Measurements from ENCODE around the gene KCNMA1. TPM values are rescaled to one million over a fixed set of nuclear protein-coding genes. Genes with fewer than 3 reads are reported as not detected.

Gene KCNMA1
- total and polyA plus RNA-seq, 9 of the 15 experiments (the other 6 are each of a cell fraction or from before 2014, with no cell fraction given), result 0.01 to 0.95 (median 0.15) TPM; not detected in 4

- no peaks in the 10 kb centered on the region for H3K9me1 ChIP-seq (ENCODE audit: control insufficient read depth, insufficient read depth, low read length)
- no peak overlapping the region for H3K4me2 ChIP-seq (ENCODE audit: insufficient read depth, low read length)
- H3K4me3 ChIP-seq, result no peak overlapping the region
- POLR2A ChIA-PET, result no interaction called here
- FAIRE-seq (no peak), ATAC-seq (no peak), DNase-seq (ENCODE audit: extremely low read depth in 1 of 4, low spot score in 3 of 4) (no peak)
- CTCF ChIA-PET (ENCODE audit: low intra/inter-chr PET ratio), result no interaction called here
- no TSS peak for BruUV-seq (replicated peaks)
- H4K20me1 ChIP-seq (replicated peaks; ENCODE audit: control insufficient read depth, insufficient read depth, low read length), result no peaks in the 10 kb centered on the region
- no peaks in the 10 kb centered on the region; a peak in 1 of 5 replicates for H3K4me1 ChIP-seq (replicated peaks in 1 of 2; ENCODE audit: control insufficient read depth in 2 of 2, insufficient read depth in 2 of 2, low read length in 2 of 2)
- 0% methylated on average over 1 of the region's 1 CpG for WGBS (ENCODE audit: insufficient coverage, low coverage, missing lambda C conversion rate)
- H3K9me3 ChIP-seq (replicated peaks; ENCODE audit: control insufficient read depth, insufficient read depth, low read depth, low read length), result no peaks in the 10 kb centered on the region
- no peak overlapping the region for H3K27ac ChIP-seq (ENCODE audit: extremely low read depth, low read depth, low read length)
- H3K79me2 ChIP-seq (ENCODE audit: control insufficient read depth, insufficient read depth, low read length), result no peaks in the 10 kb centered on the region
- intact Hi-C loops (cut with micrococcal nuclease) (no loop called here), in situ Hi-C loops (cut with MboI) (no loop called here)
- H3K9ac ChIP-seq (ENCODE audit: insufficient read depth in 1 of 2, low read depth in 2 of 2, low read length in 2 of 2), result no peak overlapping the region
- no peaks in the 10 kb centered on the region for H3K36me3 ChIP-seq (ENCODE audit: control insufficient read depth, insufficient read depth, low read length)
- no peak for TF ChIP-seq NR1H2 (CRISPR knock-in tag; IDR thresholded peaks at IDR 0.05)
- no peaks in the 10 kb centered on the region for H3K27me3 ChIP-seq (ENCODE audit: control insufficient read depth in 2 of 2, insufficient read depth in 2 of 2, low read length in 2 of 2)
- H2AFZ ChIP-seq (ENCODE audit: low read depth, low read length), result no peak overlapping the region
These were observed 287.5 kb downstream of the KCNMA1 start for GRCh38 chr10:77350134-77350533.

GRCh38 chr10:77349226-77349625, 288.4 kb downstream of the KCNMA1 start:
- TF ChIP-seq CBFA2T3 (IDR thresholded peaks at IDR 0.05) (peak; percentile 23; the same call in 1 of the 2 replicates), IRF2 (CRISPR knock-in tag; IDR thresholded peaks at IDR 0.05) (no peak), POLR2AphosphoS5 (IDR thresholded peaks at IDR 0.05; ENCODE audit: control insufficient read depth, insufficient read depth, low read depth, low read length) (no peak), NUFIP1 (IDR thresholded peaks at IDR 0.05; ENCODE audit: partially characterized antibody) (no peak), TEAD2 (tag; IDR thresholded peaks at IDR 0.05) (no peak), ZNF695 (CRISPR knock-in tag; IDR thresholded peaks at IDR 0.05) (no peak)
- intact Hi-C loops (cut with micrococcal nuclease), result no loop called here
- Histone ChIP-seq H3K79me2 (ENCODE audit: control insufficient read depth, insufficient read depth, low read length) (no peaks in the 10 kb centered on the region), H3K27me3 (ENCODE audit: control insufficient read depth in 2 of 2, insufficient read depth in 2 of 2, low read length in 2 of 2) (no peaks in the 10 kb centered on the region), H2AFZ (ENCODE audit: low read depth, low read length) (no peak overlapping the region), H3K4me1 (replicated peaks in 1 of 2; ENCODE audit: control insufficient read depth in 2 of 2, insufficient read depth in 2 of 2, low read length in 2 of 2) (no peaks in the 10 kb centered on the region; a peak in 1 of 5 replicates), H3K4me2 (ENCODE audit: insufficient read depth, low read length) (no peak overlapping the region), H3K9ac (ENCODE audit: insufficient read depth in 1 of 2, low read depth in 2 of 2, low read length in 2 of 2) (no peak overlapping the region), H3K27ac (ENCODE audit: extremely low read depth, low read depth, low read length) (no peak overlapping the region), H3K4me3 (no peak overlapping the region), H3K9me3 (replicated peaks; ENCODE audit: control insufficient read depth, insufficient read depth, low read depth, low read length) (no peaks in the 10 kb centered on the region), H4K20me1 (replicated peaks; ENCODE audit: control insufficient read depth, insufficient read depth, low read length) (no peaks in the 10 kb centered on the region), H3K9me1 (ENCODE audit: control insufficient read depth, insufficient read depth, low read length) (no peaks in the 10 kb centered on the region), H3K36me3 (ENCODE audit: control insufficient read depth, insufficient read depth, low read length) (no peaks in the 10 kb centered on the region)
- ChIA-PET POLR2A (no interaction called here), CTCF (ENCODE audit: low intra/inter-chr PET ratio) (no interaction called here)
- ATAC-seq (no peak), DNase-seq (ENCODE audit: extremely low read depth in 1 of 4, low spot score in 3 of 4) (no peak), FAIRE-seq (no peak)
- 0% methylated on average over 2 of the region's 2 CpGs for WGBS (ENCODE audit: insufficient coverage, low coverage, missing lambda C conversion rate)
- in situ Hi-C loops (cut with MboI), result no loop called here
- no TSS peak for BruUV-seq (replicated peaks)
